GM19035 (cell line): ENCODE data around the gene PRAMEF4.
"Not testable (repeated sequence)": the region's sequence is repeated elsewhere in the genome, so short reads cannot be mapped to it uniquely, and the experiment has no call there.

ENCODE experiments used
- ATAC-seq: cut with Tn5 transposase; IDR thresholded peaks from one replicate; pipeline ENCODE4 v1.9.1; 2021; ENCODE audit not compliant: unreplicated experiment

The PRAMEF4 gene

DNA sequence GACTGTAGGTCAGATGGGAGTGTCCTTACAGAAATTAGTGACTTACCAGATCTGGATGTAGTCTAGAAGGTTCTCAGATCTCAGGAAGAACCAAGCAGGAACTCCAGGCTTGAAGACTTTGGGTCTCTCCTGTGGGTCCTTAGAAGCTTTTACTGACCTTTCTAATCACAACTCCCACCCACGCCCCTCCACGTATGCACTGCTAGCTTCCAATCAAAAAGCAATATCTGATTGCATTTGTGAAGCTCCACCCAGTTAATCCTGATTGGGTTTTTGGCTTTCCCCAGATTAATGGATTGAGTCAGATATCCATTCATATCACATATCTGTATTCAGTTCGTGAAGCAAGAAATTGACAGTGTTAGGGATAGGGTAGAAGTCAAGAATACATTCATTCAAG is at the start of gene PRAMEF4:
Gene PRAMEF4, minus strand, starts transcription at position 101 of the 400 bp plus-strand sequence. CDS start 2,807 bp downstream, outside the sequence.
- ATAC-seq: not testable (repeated sequence)

- ATAC-seq: not testable (repeated sequence)
These were observed 38.4 kb upstream of the PRAMEF4 start for GRCh38 chr1:12924368-12924767.

GRCh38 chr1:12921749-12922148 is 35.7 kb upstream of the PRAMEF4 start:
- not testable (repeated sequence) for ATAC-seq

DNA sequence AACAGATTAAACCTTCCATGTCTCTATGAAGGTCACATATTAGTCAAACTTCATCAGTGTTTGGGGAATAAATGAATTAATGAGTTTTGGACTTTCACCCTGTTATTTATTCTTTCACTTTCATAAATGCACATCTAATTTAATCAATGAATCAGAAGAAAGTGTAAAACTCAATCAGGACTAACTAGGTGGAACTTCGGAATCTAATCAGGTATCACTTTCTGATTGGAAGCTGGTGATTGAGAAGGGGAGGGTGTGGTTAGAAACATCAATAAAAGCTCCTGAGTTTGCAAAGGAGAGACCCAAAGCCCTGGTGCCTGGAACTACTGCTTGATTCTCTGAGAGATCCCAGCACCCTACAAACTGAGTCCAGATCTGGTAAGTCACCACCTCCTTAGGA is 30.3 kb upstream of the PRAMEF4 start, which contains the start of gene PRAMEF7:
Gene PRAMEF7, plus strand, starts transcription at position 301 of the 400 bp plus-strand sequence. CDS start 1,083 bp downstream, outside the sequence.
- ATAC-seq: not testable (repeated sequence)

GRCh38 chr1:12903793-12904572 is 18.0 kb upstream of the PRAMEF4 start:
- ATAC-seq: not testable (repeated sequence)

GRCh38 chr1:12899186-12899585 is 13.2 kb upstream of the PRAMEF4 start:
- ATAC-seq: not testable (repeated sequence)

DNA sequence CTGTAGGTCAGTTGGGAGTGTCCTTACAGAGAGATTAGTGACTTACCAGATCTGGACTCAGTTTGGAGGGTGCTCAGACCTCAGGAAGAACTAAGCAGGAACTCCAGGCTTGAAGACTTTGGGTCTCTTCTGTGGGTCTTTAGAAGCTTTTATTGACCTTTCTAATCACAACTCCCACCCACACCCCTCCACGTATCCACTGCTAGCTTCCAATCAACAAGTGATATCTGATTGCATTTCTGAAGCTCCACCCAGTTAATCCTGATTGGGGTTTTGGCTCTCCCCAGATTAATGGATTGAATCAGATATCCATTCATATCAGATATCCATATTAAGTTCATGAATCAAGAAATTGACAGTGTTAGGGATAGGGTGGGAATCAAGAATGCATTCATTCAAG is 12.2 kb upstream of the PRAMEF4 start, which contains the start of gene PRAMEF10:
Gene PRAMEF10, minus strand, starts transcription at position 101 of the 400 bp plus-strand sequence. CDS start 2,423 bp downstream, outside the sequence.
- ATAC-seq: not testable (repeated sequence)

DNA sequence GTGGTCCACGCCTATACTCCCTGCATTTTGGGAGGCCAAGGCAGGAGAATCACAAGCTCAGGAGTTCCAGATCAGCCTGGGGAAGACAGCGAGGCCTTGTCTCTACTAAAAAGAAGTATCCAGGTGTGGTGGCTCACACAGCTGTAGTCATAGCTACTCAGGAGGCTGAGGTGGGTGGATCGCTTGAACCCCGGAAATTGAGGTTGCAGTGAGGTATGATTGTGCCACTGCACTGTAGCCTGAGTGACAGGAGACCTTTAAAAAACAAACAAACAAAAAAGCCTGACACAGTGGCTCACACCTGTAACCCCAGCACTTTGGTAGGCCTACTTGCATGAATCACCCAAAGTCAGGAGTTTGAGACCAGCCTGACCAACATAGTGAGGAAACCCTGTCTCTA is 7.5 kb downstream of the PRAMEF4 start:
- ATAC-seq: not testable (repeated sequence)

GRCh38 chr1:12863131-12863880 is 22.7 kb downstream of the PRAMEF4 start:
- ATAC-seq: not testable (repeated sequence)

DNA sequence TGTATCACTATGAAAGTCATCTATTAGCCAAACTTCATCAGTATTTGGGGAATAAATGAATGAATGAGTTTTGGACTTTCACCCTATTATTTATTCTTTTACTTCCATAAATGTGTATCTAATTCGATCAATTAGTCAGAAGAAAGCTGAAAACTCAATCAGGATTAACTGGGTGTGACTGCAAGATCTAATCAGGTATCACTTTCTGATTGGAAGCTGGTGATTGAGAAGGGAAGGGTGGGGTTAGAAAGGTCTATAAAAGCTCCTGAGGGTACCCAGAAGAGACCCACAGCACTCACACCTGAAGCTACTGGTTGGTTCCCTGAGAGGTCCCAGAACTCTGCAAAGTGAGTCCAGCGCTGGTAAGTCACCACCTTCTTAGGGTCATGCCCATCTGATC is 29.2 kb downstream of the PRAMEF4 start, which contains the start of gene PRAMEF2:
Gene PRAMEF2, plus strand, starts transcription at position 301 of the 400 bp plus-strand sequence. CDS start 1,924 bp downstream, outside the sequence.
- ATAC-seq: not testable (repeated sequence)

DNA sequence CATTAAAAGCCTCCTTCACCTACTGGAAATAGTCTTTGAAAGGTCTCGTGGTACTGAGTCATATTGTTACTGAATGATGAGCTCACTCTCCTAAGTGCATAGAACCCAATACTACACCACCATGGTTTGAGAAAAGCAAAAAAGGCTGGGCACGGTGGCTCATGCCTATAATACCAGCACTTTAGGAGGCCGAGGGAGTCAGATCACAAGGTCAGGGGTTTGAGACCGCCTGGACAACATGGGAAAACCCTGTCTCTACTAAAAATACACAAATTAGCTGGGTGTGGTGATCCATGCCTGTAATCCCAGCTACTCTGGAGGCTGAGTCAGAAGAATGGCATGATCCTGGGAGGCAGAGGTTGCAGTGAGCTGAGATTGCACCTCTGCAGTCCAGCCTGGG is 34.2 kb downstream of the PRAMEF4 start:
- ATAC-seq: no peak

DNA sequence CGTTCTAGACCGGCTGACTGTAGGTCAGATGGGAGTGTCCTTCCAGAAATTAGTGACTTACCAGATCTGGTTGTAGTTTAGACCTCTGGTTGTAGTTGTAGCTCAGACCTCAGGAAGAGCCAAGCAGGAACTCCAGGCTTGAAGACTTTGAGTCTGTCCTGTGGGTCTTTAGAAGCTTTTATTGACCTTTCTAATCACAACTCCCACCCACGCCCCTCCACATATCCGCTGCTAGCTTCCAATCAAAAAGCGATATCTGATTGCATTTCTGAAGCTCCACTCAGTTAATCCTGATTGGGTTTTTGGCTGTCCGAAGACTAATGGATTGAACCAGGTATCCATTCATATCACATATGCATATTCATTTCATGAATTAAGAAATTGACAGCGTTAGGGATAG is 37.4 kb downstream of the PRAMEF4 start, which contains the start of gene HNRNPCL1:
Gene HNRNPCL1, minus strand, starts transcription at position 101 of the 400 bp plus-strand sequence. CDS start 431 bp downstream, outside the sequence.
- not testable (repeated sequence) for ATAC-seq

GRCh38 chr1:12833251-12833650 is 52.8 kb downstream of the PRAMEF4 start:
- not testable (repeated sequence) for ATAC-seq

DNA sequence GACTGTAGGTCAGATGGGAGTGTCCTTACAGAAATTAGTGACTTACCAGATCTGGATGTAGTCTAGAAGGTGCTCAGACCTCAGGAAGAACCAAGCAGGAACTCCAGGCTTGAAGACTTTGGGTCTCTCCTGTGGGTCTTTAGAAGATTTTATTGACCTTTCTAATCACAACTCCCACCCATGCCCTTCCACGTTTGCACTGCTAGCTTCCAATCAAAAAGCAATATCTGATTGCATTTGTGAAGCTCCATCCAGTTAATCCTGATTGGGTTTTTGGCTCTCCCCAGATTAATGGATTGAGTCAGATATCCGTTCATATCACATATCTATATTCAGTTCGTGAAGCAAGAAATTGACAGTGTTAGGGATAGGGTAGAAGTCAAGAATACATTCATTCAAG is 54.7 kb downstream of the PRAMEF4 start, which contains the start of gene PRAMEF11:
Gene PRAMEF11, minus strand, starts transcription at position 101 of the 400 bp plus-strand sequence. CDS start 2,621 bp downstream, outside the sequence.
- not testable (repeated sequence) for ATAC-seq
